ENCODE measurements around the gene ANO8.

Gene ANO8

GRCh38 chr19:17357078-17357666 is 22.5 kb upstream of the ANO8 start:
- no peak for DNase-seq
- Histone ChIP-seq H3K36me3 (no peaks in the 10 kb centered on the region), H3K27ac (no peak overlapping the region), H3K4me3 (ENCODE audit: low read depth, low read length) (no peak overlapping the region), H3K27me3 (ENCODE audit: insufficient read depth, low read depth, severe bottlenecking) (no peaks in the 10 kb centered on the region), H3K9me3 (ENCODE audit: severe bottlenecking) (no peaks in the 10 kb centered on the region)
- TF ChIP-seq CTCF (IDR thresholded peaks at IDR 0.05; ENCODE audit: low read depth, low read length): no peak

GRCh38 chr19:17353386-17353785 is 18.7 kb upstream of the ANO8 start:
- Histone ChIP-seq H3K36me3 (no peaks in the 10 kb centered on the region), H3K4me3 (ENCODE audit: low read depth, low read length) (no peak overlapping the region), H3K9me3 (ENCODE audit: severe bottlenecking) (no peaks in the 10 kb centered on the region), H3K27ac (no peak overlapping the region), H3K27me3 (ENCODE audit: insufficient read depth, low read depth, severe bottlenecking) (no peaks in the 10 kb centered on the region)
- no peak for DNase-seq
- TF ChIP-seq CTCF (IDR thresholded peaks at IDR 0.05; ENCODE audit: low read depth, low read length): no peak

- no peak for DNase-seq
- H3K27ac ChIP-seq: no peak overlapping the region
- H3K9me3 ChIP-seq (ENCODE audit: severe bottlenecking): no peaks in the 10 kb centered on the region
- H3K36me3 ChIP-seq: no peaks in the 10 kb centered on the region
- H3K27me3 ChIP-seq (ENCODE audit: insufficient read depth, low read depth, severe bottlenecking): no peaks in the 10 kb centered on the region
- no peak overlapping the region for H3K4me3 ChIP-seq (ENCODE audit: low read depth, low read length)
- TF ChIP-seq CTCF (IDR thresholded peaks at IDR 0.05; ENCODE audit: low read depth, low read length): no peak
Measured at GRCh38 chr19:17352608-17353280, 18.1 kb upstream of the ANO8 start.

DNA sequence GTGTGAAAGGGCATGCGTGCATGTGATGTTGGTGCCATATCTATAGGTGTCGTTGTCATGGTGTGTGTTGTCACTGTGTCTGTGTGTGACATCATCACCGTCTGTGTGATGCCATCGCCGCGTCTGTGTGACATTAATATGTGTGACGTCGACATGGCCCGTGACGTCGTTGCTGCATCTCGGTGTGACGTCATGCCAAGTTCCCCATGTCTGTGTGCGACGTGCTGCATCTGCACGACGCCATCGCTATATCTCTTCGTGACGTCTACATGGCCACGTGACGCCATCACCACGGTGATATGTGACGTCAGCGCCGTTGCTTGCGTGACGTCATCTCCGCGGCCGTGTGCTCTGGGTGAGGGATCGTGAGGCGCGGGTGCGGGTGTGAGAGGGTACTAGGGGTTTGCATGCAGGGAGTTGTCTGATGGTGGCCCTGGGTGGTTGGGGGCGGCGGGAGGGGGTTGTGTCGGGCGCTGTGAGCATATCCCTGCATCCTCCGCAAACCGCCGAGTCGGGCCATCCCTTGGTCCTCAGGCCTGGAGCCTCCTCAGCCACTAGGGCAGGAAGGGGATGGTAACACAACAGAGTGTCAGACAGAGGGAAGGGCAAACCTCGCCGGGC is 17.3 kb upstream of the ANO8 start:
- Histone ChIP-seq H3K9me3 (ENCODE audit: severe bottlenecking) (no peaks in the 10 kb centered on the region), H3K4me3 (ENCODE audit: low read depth, low read length) (no peak overlapping the region), H3K27ac (no peak overlapping the region), H3K36me3 (no peaks in the 10 kb centered on the region), H3K27me3 (ENCODE audit: insufficient read depth, low read depth, severe bottlenecking) (no peaks in the 10 kb centered on the region)
- DNase-seq: no peak
- no peak for TF ChIP-seq CTCF (IDR thresholded peaks at IDR 0.05; ENCODE audit: low read depth, low read length)

- Histone ChIP-seq H3K27ac (no peak overlapping the region), H3K4me3 (ENCODE audit: low read depth, low read length) (no peak overlapping the region), H3K9me3 (ENCODE audit: severe bottlenecking) (no peaks in the 10 kb centered on the region), H3K27me3 (ENCODE audit: insufficient read depth, low read depth, severe bottlenecking) (no peaks in the 10 kb centered on the region), H3K36me3 (no peaks in the 10 kb centered on the region; the same call in 1 of the 2 replicates)
- DNase-seq: no peak
- TF ChIP-seq CTCF (IDR thresholded peaks at IDR 0.05; ENCODE audit: low read depth, low read length): no peak
Measured at GRCh38 chr19:17348700-17349099, 14.0 kb upstream of the ANO8 start.

All from WERI-Rb-1 (cell line).